ENCODE data around the gene POC1A.

POC1A gene

DNA sequence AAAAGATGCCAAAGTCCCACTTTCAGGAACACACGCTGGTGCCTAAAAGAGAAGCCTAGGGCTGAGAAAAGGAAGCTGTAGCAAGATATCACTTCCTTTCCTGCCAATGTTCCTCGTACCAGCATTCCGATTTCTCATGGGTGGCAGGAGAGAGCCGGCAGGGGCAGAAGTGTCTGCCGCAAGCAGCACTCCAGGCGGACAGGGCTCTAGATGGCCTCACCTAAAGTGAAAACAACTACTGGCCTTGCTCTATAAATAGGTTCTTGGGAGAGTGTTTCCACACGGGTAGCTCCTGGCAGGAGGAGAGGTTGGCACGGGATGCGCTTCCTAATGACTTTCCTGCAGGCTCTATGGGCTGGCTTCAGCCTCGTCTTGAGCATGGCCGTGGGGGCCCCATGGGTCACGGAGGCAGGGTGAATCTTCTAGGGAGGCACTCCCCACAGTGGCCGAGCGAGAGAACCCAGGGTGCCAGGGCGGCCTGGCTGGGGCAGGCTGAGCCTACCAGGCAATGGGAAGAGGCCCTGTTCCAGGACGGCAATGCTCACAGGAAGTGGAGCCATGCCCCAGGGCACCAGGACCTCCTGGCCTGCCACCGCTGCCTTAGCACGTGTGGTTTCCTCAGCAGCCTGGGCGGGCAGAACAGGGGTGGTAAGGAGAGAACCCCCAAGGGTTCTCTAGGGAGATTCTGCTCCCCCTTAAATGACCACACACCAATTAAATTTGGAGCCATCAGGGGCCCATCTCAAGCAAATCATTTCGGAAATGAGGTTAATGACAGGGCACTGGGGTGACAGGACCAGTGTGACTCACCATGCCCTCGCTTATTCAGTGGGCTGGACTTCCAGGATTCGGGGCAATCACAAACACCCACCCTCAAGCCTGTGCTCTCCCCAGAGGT is 83.2 kb downstream of the POC1A start:
- H2AK5ac ChIP-seq (ENCODE audit: low read length, severe bottlenecking), result no peak overlapping the region
- H3K27ac ChIP-seq (ENCODE audit: low read length, poor library complexity, severe bottlenecking), result no peak overlapping the region
- no peak overlapping the region for H2AFZ ChIP-seq (ENCODE audit: low read depth, low read length)
- WGBS, result 90% methylated on average over 22 of the region's 22 CpGs
- peaks cover 0 to 9% of the 10 kb centered on the region in 2 experiments for H3K36me3 ChIP-seq (ENCODE audit: control insufficient read depth in 1 of 2, insufficient read depth in 2 of 2, low read depth in 1 of 2, low read length in 2 of 2)
- no peak overlapping the region for H2BK120ac ChIP-seq (ENCODE audit: low read depth, low read length)
- H3K9ac ChIP-seq (ENCODE audit: low read length), result no peak overlapping the region
- H3K4me2 ChIP-seq (ENCODE audit: low read length, poor library complexity, severe bottlenecking), result no peak overlapping the region
- H2BK5ac ChIP-seq (ENCODE audit: low read depth, low read length, poor library complexity, severe bottlenecking), result no peak overlapping the region
- no peak overlapping the region for H2BK15ac ChIP-seq (ENCODE audit: low read depth, poor library complexity, severe bottlenecking)
- peak overlapping the region in 1 of 2 experiments; percentile 80 for H3K14ac ChIP-seq (ENCODE audit: low read length in 2 of 2)
- H3K27me3 ChIP-seq (ENCODE audit: control insufficient read depth in 1 of 2, insufficient read depth in 1 of 2, low read length in 2 of 2), result no peaks in the 10 kb centered on the region
- H2BK12ac ChIP-seq (ENCODE audit: low read length in 2 of 2), result no peak overlapping the region
- no peaks in the 10 kb centered on the region for H3K79me1 ChIP-seq (replicated peaks; ENCODE audit: low read length, poor library complexity, severe bottlenecking)
- no peak overlapping the region for H4K8ac ChIP-seq (ENCODE audit: low read length)
- H4K91ac ChIP-seq (ENCODE audit: low read length), result no peak overlapping the region
- no peaks in the 10 kb centered on the region for H3K9me3 ChIP-seq (ENCODE audit: control insufficient read depth, low read length)
- no peak for DNase-seq
- peaks cover 20% of the 10 kb centered on the region for H3K4me1 ChIP-seq (ENCODE audit: control insufficient read depth, insufficient read depth, low read depth, low read length)
- H3K18ac ChIP-seq (ENCODE audit: low read depth in 1 of 2, low read length in 2 of 2), result no peak overlapping the region
- H3K4me3 ChIP-seq (ENCODE audit: insufficient read depth in 1 of 2, low read depth in 1 of 2, low read length in 2 of 2), result no peak overlapping the region
- H3K4ac ChIP-seq (ENCODE audit: low read depth in 1 of 2, low read length in 2 of 2), result no peak overlapping the region
- no peak overlapping the region for H3K23ac ChIP-seq (ENCODE audit: low read length in 2 of 2)

DNA sequence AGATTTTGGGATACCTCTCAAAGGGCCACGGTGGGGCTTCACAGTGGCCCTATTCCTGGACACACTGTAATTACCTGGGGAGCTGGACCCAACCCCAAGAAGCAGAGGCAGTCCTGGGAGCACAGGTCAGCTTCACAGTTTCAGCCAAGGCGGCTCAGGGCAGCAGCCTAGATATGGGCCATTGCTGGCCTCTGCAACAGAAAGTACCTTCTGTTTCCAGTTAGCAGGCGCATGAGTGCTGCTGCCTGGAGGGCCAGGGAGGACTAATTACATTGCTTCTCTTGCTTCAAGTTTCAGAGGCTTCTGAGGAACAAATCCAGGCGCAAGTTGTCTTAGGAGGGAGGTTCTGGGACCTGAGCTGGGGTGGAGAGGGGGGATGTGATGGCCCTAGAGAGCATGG is 84.4 kb downstream of the POC1A start:
- no peaks in the 10 kb centered on the region for H3K9me3 ChIP-seq (ENCODE audit: control insufficient read depth, low read length)
- peak overlapping the region; percentile 35 for H4K8ac ChIP-seq (ENCODE audit: low read length)
- H2AK5ac ChIP-seq (ENCODE audit: low read length, severe bottlenecking), result no peak overlapping the region
- peaks cover 0 to 9% of the 10 kb centered on the region in 2 experiments for H3K36me3 ChIP-seq (ENCODE audit: control insufficient read depth in 1 of 2, insufficient read depth in 2 of 2, low read depth in 1 of 2, low read length in 2 of 2)
- H2BK120ac ChIP-seq (ENCODE audit: low read depth, low read length), result no peak overlapping the region
- no peak overlapping the region for H3K27ac ChIP-seq (ENCODE audit: low read length, poor library complexity, severe bottlenecking)
- no peak overlapping the region for H2BK5ac ChIP-seq (ENCODE audit: low read depth, low read length, poor library complexity, severe bottlenecking)
- H3K23ac ChIP-seq (ENCODE audit: low read length in 2 of 2), result no peak overlapping the region
- no peaks in the 10 kb centered on the region for H3K27me3 ChIP-seq (ENCODE audit: control insufficient read depth in 1 of 2, insufficient read depth in 1 of 2, low read length in 2 of 2)
- 92% methylated on average over 4 of the region's 4 CpGs for WGBS
- no peak for DNase-seq
- no peak overlapping the region for H3K4ac ChIP-seq (ENCODE audit: low read depth in 1 of 2, low read length in 2 of 2)
- no peak overlapping the region for H3K14ac ChIP-seq (ENCODE audit: low read length in 2 of 2)
- H2BK15ac ChIP-seq (ENCODE audit: low read depth, poor library complexity, severe bottlenecking), result no peak overlapping the region
- H3K9ac ChIP-seq (ENCODE audit: low read length), result no peak overlapping the region
- no peak overlapping the region for H2AFZ ChIP-seq (ENCODE audit: low read depth, low read length)
- H3K18ac ChIP-seq (ENCODE audit: low read depth in 1 of 2, low read length in 2 of 2), result no peak overlapping the region
- H3K4me2 ChIP-seq (ENCODE audit: low read length, poor library complexity, severe bottlenecking), result no peak overlapping the region
- no peak overlapping the region for H3K4me3 ChIP-seq (ENCODE audit: insufficient read depth in 1 of 2, low read depth in 1 of 2, low read length in 2 of 2)
- peaks cover 20% of the 10 kb centered on the region for H3K4me1 ChIP-seq (ENCODE audit: control insufficient read depth, insufficient read depth, low read depth, low read length)
- no peak overlapping the region for H4K91ac ChIP-seq (ENCODE audit: low read length)
- H2BK12ac ChIP-seq (ENCODE audit: low read length in 2 of 2), result no peak overlapping the region
- no peaks in the 10 kb centered on the region for H3K79me1 ChIP-seq (replicated peaks; ENCODE audit: low read length, poor library complexity, severe bottlenecking)

DNA sequence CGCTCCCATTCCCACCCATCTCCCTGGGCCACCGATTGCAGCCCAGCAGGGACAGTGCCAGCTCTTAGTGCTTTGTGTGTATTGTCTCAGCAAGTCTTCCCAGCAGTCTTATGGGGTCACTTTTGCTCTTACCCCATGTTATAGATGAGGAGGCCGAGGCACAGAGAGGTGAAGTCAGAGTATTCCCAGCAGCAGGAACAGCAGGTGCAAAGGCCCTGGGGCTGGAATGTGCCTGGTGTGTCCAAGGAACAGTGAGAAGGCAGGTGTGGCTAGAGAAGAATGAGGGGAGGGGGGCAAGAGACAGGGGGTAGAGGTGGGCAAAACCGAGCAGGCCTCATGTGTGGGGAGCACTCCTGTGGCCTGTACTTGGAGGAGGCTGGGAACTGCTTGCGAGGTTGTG is 85.1 kb downstream of the POC1A start:
- no peak overlapping the region for H3K18ac ChIP-seq (ENCODE audit: low read depth in 1 of 2, low read length in 2 of 2)
- no peaks in the 10 kb centered on the region for H3K9me3 ChIP-seq (ENCODE audit: control insufficient read depth, low read length)
- 97% methylated on average over 5 of the region's 5 CpGs for WGBS
- H2BK12ac ChIP-seq (ENCODE audit: low read length in 2 of 2), result no peak overlapping the region
- H4K91ac ChIP-seq (ENCODE audit: low read length), result no peak overlapping the region
- H4K8ac ChIP-seq (ENCODE audit: low read length), result no peak overlapping the region
- peaks cover 0 to 7% of the 10 kb centered on the region in 2 experiments for H3K36me3 ChIP-seq (ENCODE audit: control insufficient read depth in 1 of 2, insufficient read depth in 2 of 2, low read depth in 1 of 2, low read length in 2 of 2)
- H3K4ac ChIP-seq (ENCODE audit: low read depth in 1 of 2, low read length in 2 of 2), result no peak overlapping the region
- no peak for DNase-seq
- no peak overlapping the region for H3K27ac ChIP-seq (ENCODE audit: low read length, poor library complexity, severe bottlenecking)
- no peak overlapping the region for H2AK5ac ChIP-seq (ENCODE audit: low read length, severe bottlenecking)
- no peak overlapping the region for H2BK15ac ChIP-seq (ENCODE audit: low read depth, poor library complexity, severe bottlenecking)
- H3K79me1 ChIP-seq (replicated peaks; ENCODE audit: low read length, poor library complexity, severe bottlenecking), result no peaks in the 10 kb centered on the region
- H3K4me1 ChIP-seq (ENCODE audit: control insufficient read depth, insufficient read depth, low read depth, low read length), result peaks cover 20% of the 10 kb centered on the region
- no peak overlapping the region for H2BK5ac ChIP-seq (ENCODE audit: low read depth, low read length, poor library complexity, severe bottlenecking)
- H3K4me2 ChIP-seq (ENCODE audit: low read length, poor library complexity, severe bottlenecking), result no peak overlapping the region
- H3K23ac ChIP-seq (ENCODE audit: low read length in 2 of 2), result no peak overlapping the region
- H2BK120ac ChIP-seq (ENCODE audit: low read depth, low read length), result no peak overlapping the region
- no peaks in the 10 kb centered on the region for H3K27me3 ChIP-seq (ENCODE audit: control insufficient read depth in 1 of 2, insufficient read depth in 1 of 2, low read length in 2 of 2)
- no peak overlapping the region for H2AFZ ChIP-seq (ENCODE audit: low read depth, low read length)
- H3K9ac ChIP-seq (ENCODE audit: low read length), result no peak overlapping the region
- no peak overlapping the region for H3K14ac ChIP-seq (ENCODE audit: low read length in 2 of 2)
- H3K4me3 ChIP-seq (ENCODE audit: insufficient read depth in 1 of 2, low read depth in 1 of 2, low read length in 2 of 2), result no peak overlapping the region

DNA sequence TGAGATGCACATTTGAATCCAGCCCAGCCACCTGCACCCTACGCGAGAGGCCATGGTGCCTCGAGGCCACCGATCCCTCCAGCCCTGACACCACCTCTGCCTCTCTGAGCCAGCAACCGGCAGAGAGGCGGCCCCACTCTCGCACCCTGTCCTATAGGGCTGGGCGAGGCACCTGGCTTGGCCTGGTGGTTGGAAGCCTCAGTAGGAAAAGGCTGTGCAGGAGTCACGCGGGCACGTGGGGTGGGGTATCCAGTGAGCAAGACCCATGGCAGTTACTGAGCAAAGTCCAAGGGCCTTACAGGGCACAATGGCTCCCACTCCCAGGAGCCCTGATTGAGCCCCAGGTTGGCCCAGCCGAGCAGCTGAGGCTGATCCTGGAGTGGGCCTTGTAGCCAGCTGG is 85.5 kb downstream of the POC1A start:
- Histone ChIP-seq H3K4me1 (ENCODE audit: control insufficient read depth, insufficient read depth, low read depth, low read length) (peaks cover 20% of the 10 kb centered on the region), H3K27me3 (ENCODE audit: control insufficient read depth in 1 of 2, insufficient read depth in 1 of 2, low read length in 2 of 2) (no peaks in the 10 kb centered on the region), H4K8ac (ENCODE audit: low read length) (no peak overlapping the region), H3K18ac (ENCODE audit: low read depth in 1 of 2, low read length in 2 of 2) (no peak overlapping the region), H2BK15ac (ENCODE audit: low read depth, poor library complexity, severe bottlenecking) (no peak overlapping the region), H3K27ac (ENCODE audit: low read length, poor library complexity, severe bottlenecking) (no peak overlapping the region), H3K9me3 (ENCODE audit: control insufficient read depth, low read length) (no peaks in the 10 kb centered on the region), H4K91ac (ENCODE audit: low read length) (no peak overlapping the region), H3K4me3 (ENCODE audit: insufficient read depth in 1 of 2, low read depth in 1 of 2, low read length in 2 of 2) (no peak overlapping the region), H2BK12ac (ENCODE audit: low read length in 2 of 2) (no peak overlapping the region), H2AK5ac (ENCODE audit: low read length, severe bottlenecking) (no peak overlapping the region), H3K9ac (ENCODE audit: low read length) (no peak overlapping the region), H3K4ac (ENCODE audit: low read depth in 1 of 2, low read length in 2 of 2) (no peak overlapping the region), H2BK120ac (ENCODE audit: low read depth, low read length) (no peak overlapping the region), H2BK5ac (ENCODE audit: low read depth, low read length, poor library complexity, severe bottlenecking) (no peak overlapping the region), H2AFZ (ENCODE audit: low read depth, low read length) (no peak overlapping the region), H3K4me2 (ENCODE audit: low read length, poor library complexity, severe bottlenecking) (no peak overlapping the region), H3K14ac (ENCODE audit: low read length in 2 of 2) (peak overlapping the region in 1 of 2 experiments; percentile 70), H3K79me1 (replicated peaks; ENCODE audit: low read length, poor library complexity, severe bottlenecking) (no peaks in the 10 kb centered on the region), H3K23ac (ENCODE audit: low read length in 2 of 2) (no peak overlapping the region), H3K36me3 (ENCODE audit: control insufficient read depth in 1 of 2, insufficient read depth in 2 of 2, low read depth in 1 of 2, low read length in 2 of 2) (peaks cover 0 to 3% of the 10 kb centered on the region in 2 experiments)
- WGBS, result 90% methylated on average over 12 of the region's 12 CpGs
- DNase-seq, result no peak

Measured in mesenchymal stem cell (in vitro differentiated cells and primary cell).